SH-SY5Y (cell line): Measurements from ENCODE around the gene CDK14.

Experiments
- GATA2 ChIP-seq: IDR thresholded peaks from 2 replicates; pipeline ENCODE4 v1.6.1; 2011; ENCODE audit warnings: mild to moderate bottlenecking, low read depth, low read length
- GATA3 ChIP-seq: IDR thresholded peaks from 2 replicates; pipeline ENCODE4 v1.6.1; 2011; ENCODE audit warnings: low read depth, mild to moderate bottlenecking, low read length, moderate library complexity

- TF ChIP-seq GATA2 (no peak), GATA3 (no peak)
Measured at GRCh38 chr7:90692396-90692795, 96.3 kb downstream of the CDK14 start.
